ENCODE results near the gene MCRIP2. TPM values are rescaled to one million over a fixed set of nuclear protein-coding genes. Genes with fewer than 3 reads are reported as not detected.

Gene MCRIP2
- total RNA-seq, 1 donor from 2014 or later = 194 TPM

GRCh38 chr16:674968-675883, 33.6 kb downstream of the MCRIP2 start, which contains the start of gene RHBDL1:
Gene RHBDL1, plus strand, starts transcription at chr16:675671. Its CDS starts 120 bp downstream, at chr16:675791.
- intact Hi-C loops (cut with DNase I) = no loop called here
- DNase-seq (ENCODE audit: missing footprints) (no peak), ATAC-seq (no peak)

- intact Hi-C loops (cut with DNase I) = no loop called here
- DNase-seq (ENCODE audit: missing footprints) (no peak), ATAC-seq (no peak)
These were observed 34.4 kb downstream of the MCRIP2 start for GRCh38 chr16:675884-676564.

- DNase-seq (ENCODE audit: missing footprints) (no peak), ATAC-seq (no peak)
- intact Hi-C loops (cut with DNase I) = no loop called here
These were observed 34.9 kb downstream of the MCRIP2 start for GRCh38 chr16:676565-676902.

GRCh38 chr16:676913-677312, 35.3 kb downstream of the MCRIP2 start:
- no peak for ATAC-seq
- intact Hi-C loops (cut with DNase I) = no loop called here
- DNase-seq (ENCODE audit: missing footprints) = no peak

- intact Hi-C loops (cut with DNase I) = no loop called here
- ATAC-seq (no peak), DNase-seq (ENCODE audit: missing footprints) (no peak)
These were observed 35.9 kb downstream of the MCRIP2 start for GRCh38 chr16:677316-678190.

- no peak for DNase-seq (ENCODE audit: missing footprints)
- ATAC-seq = no peak
- intact Hi-C loops (cut with DNase I) = no loop called here
These were observed 36.7 kb downstream of the MCRIP2 start for GRCh38 chr16:678209-678857.

GRCh38 chr16:678858-679813, 37.5 kb downstream of the MCRIP2 start:
- DNase-seq (ENCODE audit: missing footprints) (peak; percentile 85), ATAC-seq (peak; percentile 37)
- intact Hi-C loops (cut with DNase I) = no loop called here

GRCh38 chr16:679814-680624, 38.4 kb downstream of the MCRIP2 start, which contains the start of gene STUB1:
Gene STUB1, plus strand, starts transcription at chr16:680410. Its CDS starts 116 bp downstream, at chr16:680526.
- ATAC-seq (peak; percentile 77), DNase-seq (ENCODE audit: missing footprints) (peak; percentile 94)
- intact Hi-C loops (cut with DNase I) = loop anchor here (10.0 kb wide), 1 partner anchor 1655 kb away; no protein-coding TSS in a partner anchor

- intact Hi-C loops (cut with DNase I) = loop anchor here (10.0 kb wide), 1 partner anchor 1654 kb away; no protein-coding TSS in a partner anchor
- ATAC-seq = no peak
- no peak for DNase-seq (ENCODE audit: missing footprints)
These were observed 39.0 kb downstream of the MCRIP2 start for GRCh38 chr16:680625-680945.

GRCh38 chr16:680967-681745, 39.5 kb downstream of the MCRIP2 start:
- DNase-seq (ENCODE audit: missing footprints) = no peak
- intact Hi-C loops (cut with DNase I) = loop anchor here (10.0 kb wide), 1 partner anchor 1654 kb away; no protein-coding TSS in a partner anchor
- no peak for ATAC-seq

- DNase-seq (ENCODE audit: missing footprints) = no peak
- no peak for ATAC-seq
- intact Hi-C loops (cut with DNase I) = loop anchor here (10.0 kb wide), 1 partner anchor 1653 kb away; no protein-coding TSS in a partner anchor
These were observed 40.3 kb downstream of the MCRIP2 start for GRCh38 chr16:681746-682427.

GRCh38 chr16:682493-683395, 41.1 kb downstream of the MCRIP2 start:
- intact Hi-C loops (cut with DNase I) = loop anchor here (10.0 kb wide), 1 partner anchor 1652 kb away; no protein-coding TSS in a partner anchor
- ATAC-seq (no peak), DNase-seq (ENCODE audit: missing footprints) (no peak)

GRCh38 chr16:683396-684070, 41.9 kb downstream of the MCRIP2 start:
- ATAC-seq = no peak
- no peak for DNase-seq (ENCODE audit: missing footprints)
- intact Hi-C loops (cut with DNase I) = loop anchor here (10.0 kb wide), 1 partner anchor 1651 kb away; no protein-coding TSS in a partner anchor
